ENCODE measurements around the gene ABI3BP.

The ABI3BP gene

DNA sequence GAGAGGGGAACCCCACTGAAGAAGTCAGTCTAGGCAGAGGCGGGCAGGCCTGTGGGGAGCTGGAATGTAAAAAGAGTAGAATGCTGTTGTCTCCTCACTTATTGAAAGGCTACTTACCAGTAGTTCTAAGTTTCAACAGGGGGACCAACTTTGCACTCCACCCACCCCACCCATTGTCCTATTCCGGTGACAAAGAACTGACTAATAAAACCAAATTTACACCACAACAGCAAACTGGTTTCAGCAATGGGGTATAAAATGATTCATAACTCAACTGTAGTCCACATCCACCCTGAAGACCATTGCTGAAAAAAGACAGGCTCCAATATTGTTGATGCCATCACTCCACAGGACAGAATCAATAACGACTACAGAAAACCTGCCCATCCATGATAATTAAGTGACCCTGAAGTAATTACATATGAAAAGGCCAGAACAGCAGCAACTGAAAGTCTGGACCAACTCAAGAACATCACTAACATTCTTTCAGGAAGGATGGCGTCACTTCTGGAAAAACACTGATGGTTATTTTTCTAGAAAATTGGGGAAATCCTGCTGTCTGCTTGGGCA, 80.2 kb downstream of the ABI3BP start:
- H3K27ac ChIP-seq, result no peak overlapping the region
- TF ChIP-seq, protein P1, sequence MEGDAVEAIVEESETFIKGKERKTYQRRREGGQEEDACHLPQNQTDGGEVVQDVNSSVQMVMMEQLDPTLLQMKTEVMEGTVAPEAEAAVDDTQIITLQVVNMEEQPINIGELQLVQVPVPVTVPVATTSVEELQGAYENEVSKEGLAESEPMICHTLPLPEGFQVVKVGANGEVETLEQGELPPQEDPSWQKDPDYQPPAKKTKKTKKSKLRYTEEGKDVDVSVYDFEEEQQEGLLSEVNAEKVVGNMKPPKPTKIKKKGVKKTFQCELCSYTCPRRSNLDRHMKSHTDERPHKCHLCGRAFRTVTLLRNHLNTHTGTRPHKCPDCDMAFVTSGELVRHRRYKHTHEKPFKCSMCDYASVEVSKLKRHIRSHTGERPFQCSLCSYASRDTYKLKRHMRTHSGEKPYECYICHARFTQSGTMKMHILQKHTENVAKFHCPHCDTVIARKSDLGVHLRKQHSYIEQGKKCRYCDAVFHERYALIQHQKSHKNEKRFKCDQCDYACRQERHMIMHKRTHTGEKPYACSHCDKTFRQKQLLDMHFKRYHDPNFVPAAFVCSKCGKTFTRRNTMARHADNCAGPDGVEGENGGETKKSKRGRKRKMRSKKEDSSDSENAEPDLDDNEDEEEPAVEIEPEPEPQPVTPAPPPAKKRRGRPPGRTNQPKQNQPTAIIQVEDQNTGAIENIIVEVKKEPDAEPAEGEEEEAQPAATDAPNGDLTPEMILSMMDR (conservative IDR thresholded peaks at IDR 0.05; ENCODE audit: low read depth), result no peak
- ChIA-PET CTCF (no interaction called here), POLR2A (ENCODE audit: low non-redundant PET) (no interaction called here)
- DNase-seq (ENCODE audit: low spot score), result no peak

DNA sequence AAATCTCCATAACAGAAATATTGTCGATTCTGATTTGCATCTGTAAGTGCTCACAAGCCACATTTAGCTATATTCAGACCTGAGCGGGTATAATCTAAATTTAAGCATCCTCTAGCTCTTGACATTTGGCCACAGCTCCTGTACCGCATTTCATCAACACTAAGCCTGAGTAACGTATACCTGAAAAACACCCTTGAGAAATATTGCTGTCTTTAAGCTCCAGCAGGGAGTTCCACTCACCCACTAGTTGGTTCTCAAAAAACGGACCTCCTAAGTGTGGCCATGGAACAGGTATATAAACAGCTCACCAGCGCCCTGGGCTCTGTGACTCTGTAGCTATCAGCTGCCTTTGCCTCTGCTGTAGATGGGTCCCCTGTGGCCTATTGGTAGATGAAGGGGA, 80.7 kb downstream of the ABI3BP start:
- ChIA-PET CTCF (interaction anchor here (0.7 kb wide), 1 partner anchor 1879 kb away, joined by 3 read pairs; no protein-coding TSS in a partner anchor), POLR2A (ENCODE audit: low non-redundant PET) (no interaction called here)
- TF ChIP-seq, protein P1 (conservative IDR thresholded peaks at IDR 0.05; ENCODE audit: low read depth), result no peak
- no peak overlapping the region for H3K27ac ChIP-seq
- DNase-seq (ENCODE audit: low spot score), result no peak

DNA sequence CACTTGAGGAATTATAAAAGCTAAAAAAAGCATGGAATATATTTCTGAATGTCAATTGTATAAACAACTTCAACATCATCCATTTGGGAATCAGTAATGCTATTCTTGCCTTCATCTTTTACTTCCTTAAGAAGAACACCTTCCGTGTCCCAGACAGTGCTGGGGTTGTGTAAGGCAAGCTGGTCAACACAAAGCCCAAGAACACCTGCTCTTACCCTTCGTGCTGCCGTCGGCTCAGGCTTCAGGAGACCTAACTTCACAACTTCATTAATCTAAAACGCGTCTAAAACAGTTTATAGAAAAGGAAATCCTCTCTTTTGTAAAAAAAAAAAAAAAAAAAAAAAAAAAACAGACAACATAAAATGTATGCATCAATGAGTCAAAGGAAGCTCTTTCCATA, 81.3 kb downstream of the ABI3BP start:
- POLR2A ChIA-PET (ENCODE audit: low non-redundant PET), result no interaction called here
- no peak for DNase-seq (ENCODE audit: low spot score)
- CTCF ChIA-PET, result interaction anchor here (0.7 kb wide), 2 partner anchors 472 to 1879 kb away, joined by 3 read pairs; no protein-coding TSS in a partner anchor
- no peak overlapping the region for H3K27ac ChIP-seq
- TF ChIP-seq, protein P1 (conservative IDR thresholded peaks at IDR 0.05; ENCODE audit: low read depth), result no peak

DNA sequence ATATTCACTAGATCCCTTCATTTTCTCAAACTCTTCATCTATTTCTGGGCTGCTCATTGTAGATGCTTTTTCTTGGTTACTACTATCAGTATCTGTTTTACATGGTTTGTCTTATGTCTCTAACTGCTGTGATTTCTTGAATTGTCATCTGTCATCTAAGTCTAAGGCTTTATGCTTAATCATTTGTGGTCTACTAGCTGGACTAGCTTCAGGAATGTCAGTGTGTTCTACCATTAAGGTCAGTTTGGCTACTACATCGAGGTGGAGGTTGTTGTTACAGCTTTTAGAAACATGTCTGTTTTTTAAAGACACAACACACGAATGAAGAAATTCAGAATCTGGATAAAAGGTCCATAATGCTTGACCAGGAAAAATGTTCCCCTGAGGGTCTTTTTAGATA, 82.2 kb downstream of the ABI3BP start:
- ChIA-PET CTCF (no interaction called here), POLR2A (ENCODE audit: low non-redundant PET) (no interaction called here)
- H3K27ac ChIP-seq, result no peak overlapping the region
- TF ChIP-seq, protein P1 (conservative IDR thresholded peaks at IDR 0.05; ENCODE audit: low read depth), result no peak
- no peak for DNase-seq (ENCODE audit: low spot score)

DNA sequence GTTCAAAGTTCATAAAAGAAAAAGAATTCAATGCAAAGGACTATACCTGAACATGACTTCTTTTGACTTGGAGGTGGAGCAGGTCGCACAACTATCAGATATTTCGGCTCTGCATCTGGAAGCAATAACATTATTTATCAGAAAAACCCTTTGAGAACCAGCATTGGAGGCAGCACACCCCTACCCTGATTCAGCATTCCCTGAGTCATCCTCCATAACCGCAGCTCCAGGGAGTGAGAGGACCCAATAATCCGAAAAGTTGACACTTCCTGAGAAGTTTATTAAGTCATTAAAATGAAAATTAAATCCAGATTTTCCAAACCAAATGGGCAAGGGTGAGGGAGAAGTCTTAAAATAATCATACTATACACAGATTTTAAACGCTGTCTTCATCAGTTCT, 90.6 kb downstream of the ABI3BP start:
- no peak for DNase-seq (ENCODE audit: low spot score)
- TF ChIP-seq, protein P1 (conservative IDR thresholded peaks at IDR 0.05; ENCODE audit: low read depth), result no peak
- no peak overlapping the region for H3K27ac ChIP-seq
- CTCF ChIA-PET, result no interaction called here
- POLR2A ChIA-PET (ENCODE audit: low non-redundant PET), result no interaction called here

DNA sequence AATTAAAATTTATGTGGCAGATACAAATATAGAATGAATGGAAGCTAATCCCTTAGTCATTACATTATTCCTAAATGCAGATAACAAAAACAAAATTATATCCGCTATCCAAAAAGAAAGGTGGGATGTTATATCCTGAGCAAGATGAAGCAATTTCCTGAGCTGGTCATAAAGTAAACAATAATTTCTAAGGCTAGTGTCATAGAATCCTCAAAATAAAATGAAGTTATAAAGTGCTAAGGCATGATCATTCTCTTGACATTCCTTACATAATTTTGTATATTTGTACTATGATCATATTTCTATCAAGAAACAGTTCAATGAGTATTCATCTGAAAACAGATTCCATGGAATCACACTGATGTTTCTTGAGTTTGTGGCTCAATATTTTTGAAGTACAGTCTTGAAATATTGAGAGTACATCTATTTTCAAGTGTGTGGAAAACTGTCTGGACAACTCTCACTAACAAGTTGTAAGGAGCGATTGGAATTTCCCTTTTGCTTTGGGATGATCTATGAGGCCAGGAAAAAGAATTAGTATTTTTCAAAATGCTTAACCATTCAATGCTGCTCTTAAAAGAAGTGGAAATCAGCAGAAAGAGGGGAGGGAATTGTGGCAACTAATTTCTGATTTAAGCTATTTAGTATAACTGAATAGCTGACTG, 92.4 kb downstream of the ABI3BP start:
- ChIA-PET POLR2A (ENCODE audit: low non-redundant PET) (no interaction called here), CTCF (interaction anchor here (0.7 kb wide), 1 partner anchor 291 kb away, joined by 3 read pairs; no protein-coding TSS in a partner anchor)
- H3K27ac ChIP-seq, result no peak overlapping the region
- TF ChIP-seq, protein P1 (conservative IDR thresholded peaks at IDR 0.05; ENCODE audit: low read depth), result no peak
- DNase-seq (ENCODE audit: low spot score), result peak; percentile 25

Data from RWPE1 (cell line).